Keratinocyte (primary cell): ENCODE results near the gene REEP3. TPM values are rescaled to one million over a fixed set of nuclear protein-coding genes. Genes with fewer than 3 reads are reported as not detected.
"Not testable (repeated sequence)": the region's sequence is repeated elsewhere in the genome, so short reads cannot be mapped to it uniquely, and the experiment has no call there.

Experiments used
- DNase-seq: peaks from one replicate; pipeline ENCODE4 v3.0.0-alpha.2; 2011; ENCODE audit warnings: low read depth, missing footprints, low spot score
- FAIRE-seq: peaks from 2 replicates; lab custom pipeline; 2011; peaks lifted over from hg19 to GRCh38; lab: Jason Lieb, UNC
- H2AFZ ChIP-seq: 2 replicates; pipeline ENCODE4 v1.6.0; 2012; ENCODE audit warnings: low read length, control low read depth, inconsistent platforms; ENCODE audit not compliant: control insufficient read depth
- H3K27ac ChIP-seq: 2 replicates; pipeline ENCODE4 v1.5.1; 2011; ENCODE audit warnings: low read length; ENCODE audit not compliant: control insufficient read depth, insufficient read depth
- H3K27me3 ChIP-seq: 3 replicates; pipeline ENCODE4 v1.6.0; 2011; ENCODE audit warnings: low read length; ENCODE audit not compliant: control insufficient read depth, insufficient read depth; ENCODE audit errors: extremely low read depth
- H3K36me3 ChIP-seq, 2 experiments: 2 replicates in 1 of 2; 3 replicates in 1 of 2; pipeline ENCODE4 v1.5.1; 2011; ENCODE audit warnings: low read length in 2 of 2, mild to moderate bottlenecking in 1 of 2; ENCODE audit not compliant: control insufficient read depth in 2 of 2, insufficient read depth in 2 of 2; ENCODE audit errors: extremely low read depth in 1 of 2
- H3K4me1 ChIP-seq: 3 replicates; pipeline ENCODE4 v1.5.1; 2011; ENCODE audit warnings: low read length; ENCODE audit not compliant: control insufficient read depth, insufficient read depth; ENCODE audit errors: extremely low read depth
- H3K4me2 ChIP-seq: 3 replicates; pipeline ENCODE4 v1.6.0; 2011; ENCODE audit warnings: low read depth, low read length; ENCODE audit not compliant: control insufficient read depth, insufficient read depth; ENCODE audit errors: extremely low read depth
- H3K4me3 ChIP-seq, 3 experiments: fragments of 200-600 bp in 1 of 3; sonication (generic) in 1 of 3; 2 replicates in 2 of 3; 3 replicates in 1 of 3; pipeline ENCODE4 v1.5.1; 2011 to 2016; ENCODE audit warnings: low read length in 3 of 3, mild to moderate bottlenecking in 3 of 3, control low read depth in 2 of 3, inconsistent platforms in 1 of 3, low read depth in 1 of 3, mixed read lengths in 1 of 3, mixed run types in 1 of 3, moderate library complexity in 1 of 3; ENCODE audit not compliant: control insufficient read depth in 2 of 3, insufficient read depth in 2 of 3; ENCODE audit errors: extremely low read depth in 1 of 3
- H3K79me2 ChIP-seq: 2 replicates; pipeline ENCODE4 v1.6.0; 2012; ENCODE audit warnings: low read length; ENCODE audit not compliant: control insufficient read depth, insufficient read depth
- H3K9ac ChIP-seq: 3 replicates; pipeline ENCODE4 v1.6.0; 2011; ENCODE audit warnings: low read length; ENCODE audit not compliant: control insufficient read depth, insufficient read depth; ENCODE audit errors: extremely low read depth
- H3K9me1 ChIP-seq: 3 replicates; pipeline ENCODE4 v1.6.0; 2011; ENCODE audit warnings: low read length; ENCODE audit not compliant: control insufficient read depth, insufficient read depth; ENCODE audit errors: extremely low read depth
- H3K9me3 ChIP-seq: 2 replicates; pipeline ENCODE4 v1.5.1; 2012; ENCODE audit warnings: low read depth, low read length; ENCODE audit not compliant: control insufficient read depth
- H4K20me1 ChIP-seq: 3 replicates; pipeline ENCODE4 v1.6.0; 2011; ENCODE audit warnings: low read length; ENCODE audit not compliant: control insufficient read depth, insufficient read depth; ENCODE audit errors: extremely low read depth
- EZH2 ChIP-seq: IDR thresholded peaks from one replicate; pipeline ENCODE4 v1.6.1; 2012; ENCODE audit warnings: inconsistent platforms, mild to moderate bottlenecking, low read length, moderate library complexity
- dilution Hi-C: fragments of 300-500 bp; cut with MboI; formaldehyde crosslinking; loops from one replicate; pipeline ENCODE4 v1.7.0; 2020; ENCODE audit warnings: low sequenced_read_pairs; ENCODE audit not compliant: extremely low pct_ligation_motif_present
- polyA plus RNA-seq, 5 experiments: library from polyadenylated mRNA; depleted of rRNA in 3 of 5; stranded (reverse) in 3 of 5; stranded (forward) in 1 of 5; unstranded in 1 of 5; fragments of >200 nt; gene quantifications; 1 replicate in 1 of 5; 2 replicates in 3 of 5; 3 replicates in 1 of 5; pipeline versions ENCODE4 v1.2.1 to v1.2.3, GENCODE V29; 2011 to 2012; ENCODE audit warnings: missing spikeins in 2 of 5, low read depth in 1 of 5, low replicate concordance in 1 of 5
- TF ChIP-seq, protein P1 (sequence below), 3 experiments: IDR thresholded peaks in 1 of 3; conservative IDR thresholded peaks in 1 of 3; optimal IDR thresholded peaks in 1 of 3; 2 replicates in 2 of 3; 3 replicates in 1 of 3; pipeline versions ENCODE3 to v1.5.1; 2011; ENCODE audit warnings: low read length in 3 of 3, mild to moderate bottlenecking in 3 of 3, moderate library complexity in 2 of 3, control low read depth in 1 of 3, inconsistent platforms in 1 of 3; ENCODE audit not compliant: insufficient read depth in 2 of 3; ENCODE audit errors: extremely low read depth in 1 of 3

REEP3 gene
- polyA plus RNA-seq, 1 donor (not counting 4 experiments of a cell fraction or from before 2014, with no cell fraction given), result 52.8 TPM

- H3K9ac ChIP-seq, result no peak overlapping the region
- peaks cover 64% of the 10 kb centered on the region for H3K79me2 ChIP-seq
- H3K27ac ChIP-seq, result no peak overlapping the region
- dilution Hi-C loops, result no loop called here
- no peak overlapping the region for H3K4me3 ChIP-seq
- TF ChIP-seq, protein P1, sequence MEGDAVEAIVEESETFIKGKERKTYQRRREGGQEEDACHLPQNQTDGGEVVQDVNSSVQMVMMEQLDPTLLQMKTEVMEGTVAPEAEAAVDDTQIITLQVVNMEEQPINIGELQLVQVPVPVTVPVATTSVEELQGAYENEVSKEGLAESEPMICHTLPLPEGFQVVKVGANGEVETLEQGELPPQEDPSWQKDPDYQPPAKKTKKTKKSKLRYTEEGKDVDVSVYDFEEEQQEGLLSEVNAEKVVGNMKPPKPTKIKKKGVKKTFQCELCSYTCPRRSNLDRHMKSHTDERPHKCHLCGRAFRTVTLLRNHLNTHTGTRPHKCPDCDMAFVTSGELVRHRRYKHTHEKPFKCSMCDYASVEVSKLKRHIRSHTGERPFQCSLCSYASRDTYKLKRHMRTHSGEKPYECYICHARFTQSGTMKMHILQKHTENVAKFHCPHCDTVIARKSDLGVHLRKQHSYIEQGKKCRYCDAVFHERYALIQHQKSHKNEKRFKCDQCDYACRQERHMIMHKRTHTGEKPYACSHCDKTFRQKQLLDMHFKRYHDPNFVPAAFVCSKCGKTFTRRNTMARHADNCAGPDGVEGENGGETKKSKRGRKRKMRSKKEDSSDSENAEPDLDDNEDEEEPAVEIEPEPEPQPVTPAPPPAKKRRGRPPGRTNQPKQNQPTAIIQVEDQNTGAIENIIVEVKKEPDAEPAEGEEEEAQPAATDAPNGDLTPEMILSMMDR (optimal IDR thresholded peaks at IDR 0.05 in 1 of 3, IDR thresholded peaks at IDR 0.05 in 1 of 3, conservative IDR thresholded peaks at IDR 0.05 in 1 of 3; ENCODE audit: extremely low read depth in 1 of 3, insufficient read depth in 2 of 3, low read length in 3 of 3), result no peak
- no peak for TF ChIP-seq EZH2
- H3K27me3 ChIP-seq, result no peaks in the 10 kb centered on the region
- no peak overlapping the region for H2AFZ ChIP-seq
- no peak overlapping the region for H3K4me2 ChIP-seq
- H3K9me1 ChIP-seq, result no peaks in the 10 kb centered on the region
- no peaks in the 10 kb centered on the region for H4K20me1 ChIP-seq
- no peaks in the 10 kb centered on the region for H3K4me1 ChIP-seq
- DNase-seq (no peak), FAIRE-seq (no peak)
- no peaks in the 10 kb centered on the region for H3K9me3 ChIP-seq
- no peaks in the 10 kb centered on the region for H3K36me3 ChIP-seq
Observed at GRCh38 chr10:63563623-63564022, 42.4 kb downstream of the REEP3 start.

- FAIRE-seq, H4K20me1 ChIP-seq, H3K4me2 ChIP-seq, H3K9me1 ChIP-seq, DNase-seq, H3K9me3 ChIP-seq, H3K9ac ChIP-seq, H3K4me1 ChIP-seq, H3K27ac ChIP-seq, H3K36me3 ChIP-seq, H3K27me3 ChIP-seq, H2AFZ ChIP-seq, H3K4me3 ChIP-seq, dilution Hi-C loops: not testable (repeated sequence)
- H3K79me2 ChIP-seq, result peaks cover 54% of the 10 kb centered on the region
Observed at GRCh38 chr10:63564731-63565130, 43.5 kb downstream of the REEP3 start.

- Histone ChIP-seq H2AFZ (no peak overlapping the region), H3K4me2 (no peak overlapping the region), H4K20me1 (no peaks in the 10 kb centered on the region), H3K9ac (no peak overlapping the region), H3K79me2 (peaks cover 14% of the 10 kb centered on the region), H3K9me3 (no peaks in the 10 kb centered on the region), H3K9me1 (no peaks in the 10 kb centered on the region), H3K27me3 (no peaks in the 10 kb centered on the region), H3K4me3 (no peak overlapping the region), H3K36me3 (peaks cover 6 to 7% of the 10 kb centered on the region in 2 experiments), H3K27ac (no peak overlapping the region), H3K4me1 (no peaks in the 10 kb centered on the region)
- FAIRE-seq (no peak), DNase-seq (no peak)
- TF ChIP-seq, protein P1 (optimal IDR thresholded peaks at IDR 0.05 in 1 of 3, IDR thresholded peaks at IDR 0.05 in 1 of 3, conservative IDR thresholded peaks at IDR 0.05 in 1 of 3; ENCODE audit: extremely low read depth in 1 of 3, insufficient read depth in 2 of 3, low read length in 3 of 3), result no peak
- TF ChIP-seq EZH2, result no peak
- dilution Hi-C loops, result no loop called here
Observed at GRCh38 chr10:63573068-63573697, 52.0 kb downstream of the REEP3 start.
